ENCODE results near the gene PRKCA. TPM values are rescaled to one million over a fixed set of nuclear protein-coding genes. Genes with fewer than 3 reads are reported as not detected.
A peak's percentile ranks its signal among the peaks of the same experiment; 100 is the strongest.

Gene PRKCA
- total and polyA plus RNA-seq, 4 donors, result 3.0 to 14.1 (median 5.4) TPM

GRCh38 chr17:66822009-66822408 lies 519.6 kb downstream of the PRKCA start:
- TF ChIP-seq FOXA1 (IDR thresholded peaks at IDR 0.05) (no peak), HNF4A (conservative IDR thresholded peaks at IDR 0.05) (no peak)
- H3K4me1 ChIP-seq (ENCODE audit: control insufficient read depth in 4 of 4, insufficient read depth in 4 of 4, low read length in 3 of 4), result no peaks in the 10 kb centered on the region
- peaks cover 0 to 4% (median 2%) of the 10 kb centered on the region in 4 donors for H3K9me3 ChIP-seq (ENCODE audit: control insufficient read depth in 4 of 4, low read length in 3 of 4)
- no peak overlapping the region for H3K27ac ChIP-seq (ENCODE audit: low read depth in 1 of 2, low read length in 2 of 2)
- no peak for DNase-seq (ENCODE audit: low spot score)
- no peaks in the 10 kb centered on the region for H3K36me3 ChIP-seq (ENCODE audit: control insufficient read depth in 4 of 4, insufficient read depth in 3 of 4, low read depth in 1 of 4, low read length in 3 of 4)
- H3K27me3 ChIP-seq (ENCODE audit: control insufficient read depth in 4 of 4, insufficient read depth in 4 of 4, low read length in 3 of 4), result peaks cover 0 to 3% (median under 1%) of the 10 kb centered on the region in 4 donors
- H3K9ac ChIP-seq (ENCODE audit: low read depth in 1 of 2, low read length in 2 of 2), result no peak overlapping the region
- 60% methylated on average over 8 of the region's 8 CpGs for WGBS
- no peak overlapping the region for H3K4me3 ChIP-seq (ENCODE audit: low read depth in 1 of 3, low read length in 3 of 3)

- Histone ChIP-seq H3K36me3 (ENCODE audit: control insufficient read depth in 4 of 4, insufficient read depth in 3 of 4, low read depth in 1 of 4, low read length in 3 of 4) (no peaks in the 10 kb centered on the region), H3K4me3 (ENCODE audit: low read depth in 1 of 3, low read length in 3 of 3) (no peak overlapping the region), H3K9me3 (ENCODE audit: control insufficient read depth in 4 of 4, low read length in 3 of 4) (no peaks in the 10 kb centered on the region), H3K27me3 (ENCODE audit: control insufficient read depth in 4 of 4, insufficient read depth in 4 of 4, low read length in 3 of 4) (peaks cover 0 to 10% (median 3%) of the 10 kb centered on the region in 4 donors), H3K27ac (ENCODE audit: low read depth in 1 of 2, low read length in 2 of 2) (no peak overlapping the region), H3K4me1 (ENCODE audit: control insufficient read depth in 4 of 4, insufficient read depth in 4 of 4, low read length in 3 of 4) (no peaks in the 10 kb centered on the region), H3K9ac (ENCODE audit: low read depth in 1 of 2, low read length in 2 of 2) (no peak overlapping the region)
- WGBS, result 76% methylated on average over 6 of the region's 6 CpGs
- no peak for TF ChIP-seq YY1 (IDR thresholded peaks at IDR 0.05)
- TF ChIP-seq EGR1 (IDR thresholded peaks at IDR 0.05; ENCODE audit: low read depth in 2 of 2), result no peak
- TF ChIP-seq NR2F2 (IDR thresholded peaks at IDR 0.05), result no peak
- no peak for TF ChIP-seq HNF4A (conservative IDR thresholded peaks at IDR 0.05)
- TF ChIP-seq TAF1 (conservative IDR thresholded peaks at IDR 0.05), result no peak
- TF ChIP-seq RXRA (IDR thresholded peaks at IDR 0.05), result no peak
- TF ChIP-seq FOXA2 (IDR thresholded peaks at IDR 0.05), result no peak
- no peak for TF ChIP-seq REST (IDR thresholded peaks at IDR 0.05)
- no peak for TF ChIP-seq JUND (IDR thresholded peaks at IDR 0.05)
- TF ChIP-seq MAX (IDR thresholded peaks at IDR 0.05), result no peak
- TF ChIP-seq GABPA (IDR thresholded peaks at IDR 0.05 in 1 of 2, conservative IDR thresholded peaks at IDR 0.05 in 1 of 2), result no peak
- no peak for TF ChIP-seq FOXA1 (IDR thresholded peaks at IDR 0.05)
- no peak for TF ChIP-seq HNF4G (IDR thresholded peaks at IDR 0.05)
- no peak for DNase-seq (ENCODE audit: low spot score)
Observed at GRCh38 chr17:66826856-66827255, 524.4 kb downstream of the PRKCA start.

- no peaks in the 10 kb centered on the region for H3K36me3 ChIP-seq (ENCODE audit: control insufficient read depth in 4 of 4, insufficient read depth in 3 of 4, low read depth in 1 of 4, low read length in 3 of 4)
- H3K27me3 ChIP-seq (ENCODE audit: control insufficient read depth in 4 of 4, insufficient read depth in 4 of 4, low read length in 3 of 4), result peaks cover 0 to 12% (median 5%) of the 10 kb centered on the region in 4 donors
- no peaks in the 10 kb centered on the region for H3K9me3 ChIP-seq (ENCODE audit: control insufficient read depth in 4 of 4, low read length in 3 of 4)
- TF ChIP-seq REST (IDR thresholded peaks at IDR 0.05) (peak; percentile 99), YY1 (IDR thresholded peaks at IDR 0.05) (no peak)
- DNase-seq (ENCODE audit: low spot score), result peak; percentile 41
- no peak overlapping the region for H3K27ac ChIP-seq (ENCODE audit: low read depth in 1 of 2, low read length in 2 of 2)
- H3K9ac ChIP-seq (ENCODE audit: low read depth in 1 of 2, low read length in 2 of 2), result no peak overlapping the region
- no peak overlapping the region for H3K4me3 ChIP-seq (ENCODE audit: low read depth in 1 of 3, low read length in 3 of 3)
- no peaks in the 10 kb centered on the region for H3K4me1 ChIP-seq (ENCODE audit: control insufficient read depth in 4 of 4, insufficient read depth in 4 of 4, low read length in 3 of 4)
- WGBS, result 7% methylated on average over 18 of the region's 18 CpGs
Observed at GRCh38 chr17:66829386-66829864, 527.0 kb downstream of the PRKCA start.

Data from liver (tissue), 9 donors.